SKM-1 (cell line): ENCODE results near the gene OR10G3.
"Not testable (repeated sequence)": the region's sequence is repeated elsewhere in the genome, so short reads cannot be mapped to it uniquely, and the experiment has no call there.

Source experiments
- DNase-seq: peaks from one replicate; lab custom pipeline; 2025; ENCODE audit not compliant: unreplicated experiment; lab: John Stamatoyannopoulos, UW

Gene OR10G3, protein sequence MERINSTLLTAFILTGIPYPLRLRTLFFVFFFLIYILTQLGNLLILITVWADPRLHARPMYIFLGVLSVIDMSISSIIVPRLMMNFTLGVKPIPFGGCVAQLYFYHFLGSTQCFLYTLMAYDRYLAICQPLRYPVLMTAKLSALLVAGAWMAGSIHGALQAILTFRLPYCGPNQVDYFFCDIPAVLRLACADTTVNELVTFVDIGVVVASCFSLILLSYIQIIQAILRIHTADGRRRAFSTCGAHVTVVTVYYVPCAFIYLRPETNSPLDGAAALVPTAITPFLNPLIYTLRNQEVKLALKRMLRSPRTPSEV

GRCh38 chr14:21579976-21580375 is at the start of gene OR10G3:
TSS of gene OR10G3 (minus strand) at chr14:21580076. CDS start at chr14:21570744, 9,332 bp downstream.
- DNase-seq, result no peak

- no peak for DNase-seq
Observed at GRCh38 chr14:21626491-21627230, 46.8 kb upstream of the OR10G3 start.

GRCh38 chr14:21617614-21618013 is 37.7 kb upstream of the OR10G3 start:
- no peak for DNase-seq

DNA sequence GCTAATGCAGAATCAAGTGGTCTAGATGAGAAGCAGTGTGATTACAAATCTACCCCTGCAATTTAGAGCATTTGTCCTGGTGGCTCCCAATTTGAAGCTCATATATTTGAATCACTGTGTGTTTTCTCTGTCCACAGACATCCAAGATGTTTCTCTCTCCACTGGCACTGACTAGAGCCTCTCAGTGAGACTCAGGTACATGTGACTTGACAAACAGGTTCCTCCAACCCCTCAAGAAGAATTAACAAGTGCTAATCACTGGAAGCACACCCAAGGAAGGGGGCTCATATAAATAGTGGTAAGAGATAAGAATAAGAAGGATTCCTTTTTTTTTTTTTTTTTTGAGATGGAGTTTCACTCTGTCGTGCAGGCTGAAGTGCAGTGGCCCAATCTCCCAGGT is 34.4 kb upstream of the OR10G3 start:
- no peak for DNase-seq

DNA sequence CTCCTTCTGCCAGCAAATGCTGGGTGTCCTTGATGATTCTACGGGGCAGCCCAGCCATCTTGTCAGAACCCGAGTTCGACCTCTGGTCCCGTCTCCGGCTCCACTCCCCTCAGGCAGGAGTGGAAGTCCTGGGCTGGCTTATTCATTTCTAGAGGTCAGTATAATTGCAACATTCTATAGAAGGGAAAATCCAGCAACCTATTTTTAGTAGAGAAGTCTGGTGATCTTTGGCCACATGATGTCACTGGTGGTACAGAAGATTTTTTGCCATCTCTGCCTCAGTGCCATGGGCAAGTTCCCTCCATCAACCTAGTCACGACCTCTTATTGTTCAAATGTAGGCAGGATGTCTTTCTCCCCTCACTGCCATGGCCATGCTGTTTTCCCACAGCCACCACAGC is 32.4 kb upstream of the OR10G3 start:
- no peak for DNase-seq

DNA sequence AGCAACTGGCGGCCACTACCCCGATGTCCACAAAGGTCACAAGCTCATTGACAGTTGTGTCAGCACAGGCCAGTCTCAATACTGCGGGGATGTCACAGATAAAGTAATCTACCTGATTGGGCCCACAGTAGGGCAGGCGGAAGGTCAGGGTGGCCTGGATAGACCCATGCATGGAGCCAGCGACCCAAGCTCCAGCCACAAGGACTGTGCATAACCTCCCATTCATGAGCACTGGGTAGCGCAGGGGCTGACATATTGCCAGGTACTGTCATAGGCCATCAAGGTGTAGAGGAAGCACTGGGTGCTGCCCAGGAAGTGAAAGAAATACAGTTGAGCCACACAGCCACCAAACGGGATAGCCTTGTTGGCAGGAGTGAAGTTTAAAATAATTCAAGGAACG is 22.3 kb upstream of the OR10G3 start:
- DNase-seq, result not testable (repeated sequence)

DNA sequence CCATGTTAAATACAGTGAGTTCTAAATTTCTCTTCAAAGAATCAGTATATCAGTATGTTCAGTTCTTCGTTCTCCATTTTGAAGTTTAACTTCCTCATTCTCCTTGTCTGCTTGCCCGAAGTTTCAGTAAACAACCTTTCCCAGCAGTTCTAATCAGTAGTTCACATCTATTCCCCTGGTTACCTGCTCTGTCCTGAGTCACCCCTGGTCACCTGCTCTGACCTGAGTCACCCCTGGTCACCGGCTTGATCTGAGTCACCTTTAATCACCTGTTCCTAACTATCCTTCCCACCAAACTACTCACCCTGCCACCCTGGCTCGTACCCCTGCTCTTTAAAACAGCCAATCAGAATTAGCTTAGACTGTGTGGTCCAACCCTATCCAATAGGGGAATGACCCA is 9.4 kb upstream of the OR10G3 start:
- DNase-seq, result no peak

GRCh38 chr14:21575661-21576060 is 4.2 kb downstream of the OR10G3 start:
- no peak for DNase-seq

DNA sequence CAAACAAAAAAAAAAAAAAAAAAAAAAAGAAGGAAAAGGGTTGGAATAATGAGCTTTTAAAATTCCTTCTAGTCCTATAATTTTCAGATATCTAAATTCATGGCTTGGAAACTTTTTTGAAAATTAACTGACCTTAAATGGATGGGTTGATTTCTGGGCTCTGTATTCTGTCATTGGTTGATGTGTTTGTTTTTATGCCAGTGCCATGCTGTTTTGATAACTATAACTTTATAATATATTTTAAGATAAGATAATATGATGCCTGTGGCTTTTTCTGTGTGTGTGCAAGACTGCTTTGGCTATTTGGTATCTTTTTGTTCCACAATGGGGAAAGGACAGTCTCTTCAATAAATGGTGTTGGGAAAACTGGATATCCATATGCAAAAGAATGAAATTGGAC is 7.3 kb downstream of the OR10G3 start:
- no peak for DNase-seq

DNA sequence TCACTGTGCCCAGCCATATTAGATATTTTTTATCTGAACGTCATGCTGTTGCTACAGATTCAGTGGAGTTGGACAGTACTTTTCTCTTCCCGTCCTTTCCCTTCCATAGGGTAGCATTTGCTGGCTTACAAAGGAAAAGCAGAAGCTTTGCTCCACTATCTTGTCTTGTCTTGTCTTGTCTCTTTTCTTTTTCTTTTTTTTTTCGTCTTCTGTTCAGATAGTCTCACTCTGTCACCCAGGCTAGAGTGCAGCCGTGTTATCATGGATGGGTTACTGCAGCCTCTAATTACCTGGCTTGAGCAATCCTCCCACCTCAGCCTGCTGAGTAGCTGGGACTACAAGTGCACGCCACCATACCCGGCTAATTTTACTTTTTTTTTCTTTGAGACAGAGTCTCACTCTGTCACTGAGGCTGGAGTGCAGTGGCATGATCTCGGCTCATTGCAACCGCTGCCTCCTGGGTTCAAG is 21.1 kb downstream of the OR10G3 start:
- DNase-seq, result no peak

GRCh38 chr14:21557084-21557901 is 22.6 kb downstream of the OR10G3 start:
- no peak for DNase-seq

DNA sequence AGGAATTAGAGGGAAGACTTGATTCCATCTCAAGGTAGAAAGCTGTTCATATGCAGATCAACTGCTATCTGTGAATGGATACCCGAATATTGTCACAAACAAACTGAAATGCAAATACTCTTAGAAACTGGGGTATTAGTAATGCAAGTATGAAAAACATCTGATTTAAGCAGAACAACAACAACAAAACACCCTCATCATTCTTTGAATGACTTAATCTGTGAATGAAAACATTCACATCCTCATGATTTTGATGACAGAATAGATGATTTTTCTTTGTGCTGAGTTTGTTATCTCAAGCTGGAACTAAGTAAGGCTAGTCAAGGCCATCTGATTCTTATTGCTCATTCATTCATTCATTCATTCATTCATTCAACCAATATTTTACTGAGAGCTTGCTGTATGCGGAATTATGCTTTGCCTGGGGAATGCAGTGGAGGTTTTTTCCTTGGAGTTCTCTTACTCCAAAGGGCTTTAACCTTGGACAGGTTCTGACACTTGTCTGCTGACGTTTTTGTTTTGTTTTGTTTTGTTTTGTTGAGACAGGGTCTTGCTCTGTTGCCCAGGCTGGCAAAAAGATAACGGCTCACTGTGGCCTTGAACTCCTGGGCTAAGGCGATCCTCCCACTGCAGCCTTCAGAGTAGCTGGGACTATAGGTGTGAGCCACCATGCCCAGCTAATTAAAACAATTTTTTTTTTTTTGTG is 23.3 kb downstream of the OR10G3 start:
- DNase-seq, result no peak

DNA sequence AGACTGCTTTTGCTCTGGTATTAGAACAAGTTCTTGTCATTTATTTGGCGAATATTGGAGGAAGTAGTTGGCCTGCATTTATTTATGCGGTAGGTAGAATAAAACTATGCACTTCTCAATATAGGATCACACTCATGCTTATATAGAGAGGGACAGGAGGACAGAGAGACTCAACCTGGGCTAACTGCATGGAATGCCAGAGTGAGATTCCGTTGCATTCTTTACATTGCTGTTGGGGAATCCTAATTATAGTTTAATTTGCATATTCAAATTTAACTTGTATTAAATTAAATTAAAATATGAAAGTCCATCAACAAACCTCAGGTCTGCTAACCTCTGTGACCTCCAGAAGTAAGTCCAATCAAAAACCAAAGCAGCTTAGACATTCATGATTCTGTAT is 26.6 kb downstream of the OR10G3 start:
- DNase-seq, result no peak

GRCh38 chr14:21544588-21544987 is 35.3 kb downstream of the OR10G3 start:
- DNase-seq, result not testable (repeated sequence)

- DNase-seq, result no peak
Observed at GRCh38 chr14:21543963-21544362, 35.9 kb downstream of the OR10G3 start.

DNA sequence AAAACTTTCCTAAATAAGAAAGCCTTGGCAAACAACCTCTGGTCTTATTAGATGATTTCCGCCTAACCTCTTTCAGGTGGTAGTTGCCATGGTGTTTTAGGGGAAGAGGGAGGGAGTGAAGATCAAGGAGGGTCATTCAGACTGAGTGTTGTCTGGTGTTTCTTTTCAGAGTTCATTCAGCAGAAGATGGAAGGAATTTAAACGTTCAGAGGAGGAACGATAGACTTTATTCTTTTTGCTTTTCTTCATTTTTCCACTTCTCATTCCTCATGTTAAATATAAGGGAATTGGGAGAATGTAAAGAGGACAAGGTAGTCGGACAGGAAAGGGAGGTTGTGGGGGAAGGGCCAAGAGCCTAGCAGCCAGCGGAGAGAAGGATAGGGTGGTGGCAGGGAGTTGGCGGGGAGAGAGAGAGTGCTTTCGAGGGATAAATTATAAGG is 36.3 kb downstream of the OR10G3 start:
- DNase-seq, result no peak

- DNase-seq, result no peak
Observed at GRCh38 chr14:21541413-21542074, 38.3 kb downstream of the OR10G3 start.

GRCh38 chr14:21539189-21539940 is 40.5 kb downstream of the OR10G3 start:
- no peak for DNase-seq

DNA sequence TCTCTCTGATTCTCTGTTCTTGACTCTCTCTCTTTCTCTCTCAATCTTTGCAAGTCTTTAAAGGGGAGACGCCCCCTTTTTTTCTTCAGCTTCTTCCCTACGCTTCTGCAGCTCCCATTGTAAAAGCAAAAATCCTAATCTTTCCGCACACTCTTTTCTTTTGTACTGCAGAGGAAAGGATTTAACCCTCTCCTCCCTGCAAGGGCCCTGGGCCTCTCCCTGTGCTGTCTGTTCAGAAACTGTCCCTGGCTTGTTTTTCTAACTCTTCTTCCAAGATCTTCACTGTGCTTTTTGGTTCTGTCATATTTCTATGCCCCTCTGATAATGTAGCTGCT is 42.8 kb downstream of the OR10G3 start:
- no peak for DNase-seq
